Measurements from ENCODE around the gene CNOT4. TPM values are rescaled to one million over a fixed set of nuclear protein-coding genes. Genes with fewer than 3 reads are reported as not detected.

CNOT4 gene
- total RNA-seq, 1 experiment from 2014 or later: 9.7 TPM

DNA sequence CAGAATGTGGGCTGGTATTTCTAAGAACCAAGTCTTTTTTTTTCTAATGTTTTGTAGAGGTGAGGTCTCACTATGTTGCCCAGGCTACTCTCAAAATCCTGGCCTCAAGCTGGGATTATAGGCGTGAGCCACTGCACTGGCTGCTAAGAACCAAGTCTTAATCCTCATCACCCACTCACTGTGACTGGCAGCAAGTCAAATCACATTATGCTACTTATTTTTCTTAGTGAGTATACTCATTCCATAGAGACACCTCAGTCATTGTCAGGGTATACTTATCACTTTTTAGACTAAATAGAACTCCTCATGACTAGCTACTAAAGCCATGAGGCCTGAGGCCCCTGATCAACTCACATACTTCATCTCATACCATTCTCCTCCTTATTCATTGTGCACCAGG, 160.2 kb downstream of the CNOT4 start:
- ChIA-PET CTCF (no interaction called here), POLR2A (ENCODE audit: unreplicated experiment) (no interaction called here)
- Histone ChIP-seq H3K79me2 (ENCODE audit: low read length) (no peaks in the 10 kb centered on the region), H3K27ac (ENCODE audit: low read length) (no peak overlapping the region), H3K36me3 (ENCODE audit: low read depth, low read length) (no peaks in the 10 kb centered on the region), H3K27me3 (ENCODE audit: low read length) (peaks cover 13% of the 10 kb centered on the region; the same call in 1 of the 2 replicates), H3F3A (ENCODE audit: low read length, unreplicated experiment) (no peaks in the 10 kb centered on the region), H3K4me3 (ENCODE audit: low read length) (no peak overlapping the region), H3K9me3 (ENCODE audit: low read length) (no peaks in the 10 kb centered on the region), H3K9me2 (replicated peaks; ENCODE audit: low read length) (no peaks in the 10 kb centered on the region), H2AFZ (ENCODE audit: low read length) (no peak overlapping the region), H3K4me1 (ENCODE audit: insufficient read depth, low read length) (no peaks in the 10 kb centered on the region), H3K4me2 (ENCODE audit: low read length) (no peak overlapping the region), H3K9ac (ENCODE audit: low read length) (no peak overlapping the region), H4K20me1 (ENCODE audit: low read length) (no peaks in the 10 kb centered on the region)
- ATAC-seq (no peak), DNase-seq (no peak)
- intact Hi-C loops (cut with micrococcal nuclease): no loop called here
- TF ChIP-seq, protein P1, sequence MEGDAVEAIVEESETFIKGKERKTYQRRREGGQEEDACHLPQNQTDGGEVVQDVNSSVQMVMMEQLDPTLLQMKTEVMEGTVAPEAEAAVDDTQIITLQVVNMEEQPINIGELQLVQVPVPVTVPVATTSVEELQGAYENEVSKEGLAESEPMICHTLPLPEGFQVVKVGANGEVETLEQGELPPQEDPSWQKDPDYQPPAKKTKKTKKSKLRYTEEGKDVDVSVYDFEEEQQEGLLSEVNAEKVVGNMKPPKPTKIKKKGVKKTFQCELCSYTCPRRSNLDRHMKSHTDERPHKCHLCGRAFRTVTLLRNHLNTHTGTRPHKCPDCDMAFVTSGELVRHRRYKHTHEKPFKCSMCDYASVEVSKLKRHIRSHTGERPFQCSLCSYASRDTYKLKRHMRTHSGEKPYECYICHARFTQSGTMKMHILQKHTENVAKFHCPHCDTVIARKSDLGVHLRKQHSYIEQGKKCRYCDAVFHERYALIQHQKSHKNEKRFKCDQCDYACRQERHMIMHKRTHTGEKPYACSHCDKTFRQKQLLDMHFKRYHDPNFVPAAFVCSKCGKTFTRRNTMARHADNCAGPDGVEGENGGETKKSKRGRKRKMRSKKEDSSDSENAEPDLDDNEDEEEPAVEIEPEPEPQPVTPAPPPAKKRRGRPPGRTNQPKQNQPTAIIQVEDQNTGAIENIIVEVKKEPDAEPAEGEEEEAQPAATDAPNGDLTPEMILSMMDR (conservative IDR thresholded peaks at IDR 0.05; ENCODE audit: low read depth, low read length): no peak
- TF ChIP-seq EZH2phosphoT487 (IDR thresholded peaks at IDR 0.05; ENCODE audit: borderline replicate concordance, low read length) (no peak), EZH2 (IDR thresholded peaks at IDR 0.05; ENCODE audit: low read length, unreplicated experiment) (no peak)
- BruUV-seq (replicated peaks): no TSS peak

DNA sequence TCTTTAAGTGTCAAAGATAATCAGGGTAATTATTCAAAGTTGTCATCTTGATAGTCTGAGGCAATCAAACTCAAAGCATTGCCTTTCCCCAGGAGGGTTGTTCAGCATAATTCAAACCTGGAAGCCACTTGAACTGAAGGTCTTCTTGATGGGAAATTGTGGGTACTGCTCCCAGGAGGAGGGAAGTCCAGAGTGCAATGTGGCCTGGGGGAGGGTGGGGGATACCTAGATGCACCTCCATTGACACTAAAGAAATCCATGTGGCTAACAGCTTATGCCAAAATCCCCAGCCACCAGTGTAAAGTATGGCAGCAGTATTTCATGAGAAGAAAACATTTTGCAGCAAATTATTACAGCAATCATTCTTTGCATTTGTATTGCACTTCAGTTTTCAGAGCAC, 161.4 kb downstream of the CNOT4 start:
- H3F3A ChIP-seq (ENCODE audit: low read length, unreplicated experiment): no peaks in the 10 kb centered on the region
- BruUV-seq (replicated peaks): no TSS peak
- no peaks in the 10 kb centered on the region for H3K9me2 ChIP-seq (replicated peaks; ENCODE audit: low read length)
- H3K9me3 ChIP-seq (ENCODE audit: low read length): no peaks in the 10 kb centered on the region
- intact Hi-C loops (cut with micrococcal nuclease): no loop called here
- TF ChIP-seq EZH2 (IDR thresholded peaks at IDR 0.05; ENCODE audit: low read length, unreplicated experiment): no peak
- TF ChIP-seq, protein P1 (conservative IDR thresholded peaks at IDR 0.05; ENCODE audit: low read depth, low read length): no peak
- no peak for TF ChIP-seq EZH2phosphoT487 (IDR thresholded peaks at IDR 0.05; ENCODE audit: borderline replicate concordance, low read length)
- H2AFZ ChIP-seq (ENCODE audit: low read length): no peak overlapping the region
- ChIA-PET CTCF (no interaction called here), POLR2A (ENCODE audit: unreplicated experiment) (no interaction called here)
- no peak overlapping the region for H3K4me2 ChIP-seq (ENCODE audit: low read length)
- DNase-seq: no peak
- H3K27ac ChIP-seq (ENCODE audit: low read length): no peak overlapping the region
- ATAC-seq: no peak
- no peak overlapping the region for H3K4me3 ChIP-seq (ENCODE audit: low read length)
- no peaks in the 10 kb centered on the region for H4K20me1 ChIP-seq (ENCODE audit: low read length)
- H3K4me1 ChIP-seq (ENCODE audit: insufficient read depth, low read length): no peaks in the 10 kb centered on the region
- no peaks in the 10 kb centered on the region for H3K36me3 ChIP-seq (ENCODE audit: low read depth, low read length)
- peaks cover 13% of the 10 kb centered on the region; the same call in 1 of the 2 replicates for H3K27me3 ChIP-seq (ENCODE audit: low read length)
- H3K9ac ChIP-seq (ENCODE audit: low read length): no peak overlapping the region
- H3K79me2 ChIP-seq (ENCODE audit: low read length): no peaks in the 10 kb centered on the region

DNA sequence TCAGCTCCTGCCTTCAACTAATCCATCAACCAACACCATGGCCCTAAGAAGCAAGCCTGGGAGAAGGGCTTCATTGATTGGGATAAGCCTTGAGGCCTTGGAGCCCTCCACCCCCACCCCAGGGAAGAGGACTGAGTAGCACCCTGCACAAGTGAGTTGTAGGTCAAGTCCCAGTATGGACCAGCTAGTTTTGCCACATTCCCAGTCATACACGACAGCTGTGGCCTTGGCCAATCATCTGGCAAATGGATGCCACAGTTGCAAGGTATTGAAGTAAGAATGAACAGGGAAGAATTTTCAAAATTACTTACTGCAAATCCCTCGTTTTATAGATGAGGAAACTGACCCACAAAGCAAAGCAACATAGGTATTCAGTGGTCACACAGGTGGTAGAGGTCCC, 166.5 kb downstream of the CNOT4 start:
- no TSS peak for BruUV-seq (replicated peaks)
- no peak overlapping the region for H3K4me2 ChIP-seq (ENCODE audit: low read length)
- no peaks in the 10 kb centered on the region for H3F3A ChIP-seq (ENCODE audit: low read length, unreplicated experiment)
- ATAC-seq (no peak), DNase-seq (no peak)
- no peaks in the 10 kb centered on the region for H3K36me3 ChIP-seq (ENCODE audit: low read depth, low read length)
- H3K9me3 ChIP-seq (ENCODE audit: low read length): no peaks in the 10 kb centered on the region
- H3K79me2 ChIP-seq (ENCODE audit: low read length): no peaks in the 10 kb centered on the region
- intact Hi-C loops (cut with micrococcal nuclease): no loop called here
- H4K20me1 ChIP-seq (ENCODE audit: low read length): no peaks in the 10 kb centered on the region
- no peak overlapping the region for H3K4me3 ChIP-seq (ENCODE audit: low read length)
- H2AFZ ChIP-seq (ENCODE audit: low read length): no peak overlapping the region
- no peaks in the 10 kb centered on the region for H3K4me1 ChIP-seq (ENCODE audit: insufficient read depth, low read length)
- peaks cover 13% of the 10 kb centered on the region; the same call in 1 of the 2 replicates for H3K27me3 ChIP-seq (ENCODE audit: low read length)
- POLR2A ChIA-PET (ENCODE audit: unreplicated experiment): no interaction called here
- H3K9me2 ChIP-seq (replicated peaks; ENCODE audit: low read length): no peaks in the 10 kb centered on the region
- CTCF ChIA-PET: no interaction called here
- TF ChIP-seq EZH2 (IDR thresholded peaks at IDR 0.05; ENCODE audit: low read length, unreplicated experiment) (no peak), EZH2phosphoT487 (IDR thresholded peaks at IDR 0.05; ENCODE audit: borderline replicate concordance, low read length) (no peak)
- TF ChIP-seq, protein P1 (conservative IDR thresholded peaks at IDR 0.05; ENCODE audit: low read depth, low read length): no peak
- H3K9ac ChIP-seq (ENCODE audit: low read length): no peak overlapping the region
- H3K27ac ChIP-seq (ENCODE audit: low read length): no peak overlapping the region
